T-helper 22 cell (primary cell): ENCODE results near the gene ACAD9.

ENCODE experiments used
- DNase-seq: peaks from one replicate; pipeline ENCODE4 v3.0.0-alpha.2; 2020; ENCODE audit warnings: low read depth

ACAD9 gene

GRCh38 chr3:128935922-128936321 is 56.5 kb downstream of the ACAD9 start:
- no peak for DNase-seq

GRCh38 chr3:128936341-128936740 is 56.9 kb downstream of the ACAD9 start:
- no peak for DNase-seq

GRCh38 chr3:128940252-128940651 is 60.8 kb downstream of the ACAD9 start:
- DNase-seq = no peak

GRCh38 chr3:128942161-128942952 is 62.9 kb downstream of the ACAD9 start:
- DNase-seq = no peak

GRCh38 chr3:128945041-128945877 is 65.8 kb downstream of the ACAD9 start:
- no peak for DNase-seq

- no peak for DNase-seq
Measured at GRCh38 chr3:128945878-128946175, 66.4 kb downstream of the ACAD9 start.

GRCh38 chr3:128946411-128946810 is 67.0 kb downstream of the ACAD9 start:
- DNase-seq = no peak

GRCh38 chr3:128949158-128949557 is 69.7 kb downstream of the ACAD9 start:
- DNase-seq = no peak

GRCh38 chr3:128950223-128950938 is 71.0 kb downstream of the ACAD9 start:
- DNase-seq = no peak

- no peak for DNase-seq
Measured at GRCh38 chr3:128956440-128956839, 77.0 kb downstream of the ACAD9 start.
